SK-MEL-5 (cell line): ENCODE data around the gene RGS4. TPM values are rescaled to one million over a fixed set of nuclear protein-coding genes. Genes with fewer than 3 reads are reported as not detected.

Experiments
- DNase-seq: peaks from one replicate; pipeline ENCODE4 v3.0.0-alpha.2; 2016; ENCODE audit warnings: low read depth, low spot score
- in situ Hi-C: cut with HindIII; loops from 2 replicates; pipeline ENCODE4 v1.10.0; 2016; ENCODE audit warnings: low sequenced_read_pairs, high pct_unique_total_duplicates, low pct_unique_long_range_greater_than_20kb
- polyA plus RNA-seq, 2 experiments: library from polyadenylated mRNA; depleted of rRNA; stranded (reverse); fragments of >200 nt; gene quantifications; 2 replicates each; pipeline ENCODE4 v1.2.3, GENCODE V29; 2015
- total RNA-seq: library from RNA; depleted of rRNA; stranded (reverse); fragments of >200 nt; shearing (Covaris generic); gene quantifications from 2 replicates; pipeline ENCODE4 v1.2.3, GENCODE V29; 2014; rRNA removed

RGS4 gene
- total RNA-seq = not detected in 2 replicates
- polyA plus RNA-seq (2015; cell fraction: cytosol; rRNA removed) = 0.47 TPM in 1 of 2 replicates, not detected in the other
- not detected in 2 replicates for polyA plus RNA-seq (2015; cell fraction: nucleus; rRNA removed)

DNA sequence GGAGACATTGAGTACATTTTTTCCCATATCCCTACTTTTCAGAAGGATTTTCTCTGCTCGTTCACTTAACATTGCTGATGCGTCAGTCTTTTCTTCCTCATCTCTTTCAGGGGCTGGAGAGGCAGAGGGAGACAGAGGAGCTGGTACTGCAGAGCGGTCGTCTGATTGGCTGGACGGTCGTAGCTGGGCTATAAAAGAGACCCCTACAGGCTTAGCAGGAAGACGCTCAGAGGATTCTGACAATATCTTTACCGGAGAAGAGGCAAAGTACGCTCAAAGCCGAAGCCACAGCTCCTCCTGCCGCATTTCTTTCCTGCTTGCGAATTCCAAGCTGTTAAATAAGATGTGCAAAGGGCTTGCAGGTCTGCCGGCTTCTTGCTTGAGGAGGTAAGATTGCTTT lies at the start of gene RGS4:
TSS of gene RGS4 (plus strand) at position 220 of the 400 bp plus-strand sequence. CDS start at position 344, 124 bp downstream.
- in situ Hi-C loops = no loop called here
- peak; percentile 67 for DNase-seq

- in situ Hi-C loops = no loop called here
- DNase-seq = no peak
Observed at GRCh38 chr1:163022129-163022528, 47.0 kb upstream of the RGS4 start.

DNA sequence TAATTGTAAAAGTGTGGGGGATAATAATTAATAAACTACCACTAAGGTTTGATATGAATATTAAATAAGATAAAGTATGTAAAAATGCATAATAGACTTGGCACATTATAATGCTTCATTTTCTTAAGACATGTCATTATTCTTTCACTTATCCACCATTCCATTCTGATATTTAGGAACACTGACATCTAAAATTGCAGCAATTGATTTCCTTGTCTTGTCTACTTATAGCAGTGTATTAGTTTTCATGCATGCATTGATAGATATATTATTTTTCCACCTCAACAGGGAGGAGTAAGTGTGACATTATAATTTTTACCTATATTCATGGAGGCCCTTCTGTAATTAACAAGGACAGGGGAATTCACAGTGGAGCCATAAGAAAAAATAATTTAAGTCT lies 41.6 kb upstream of the RGS4 start:
- in situ Hi-C loops = no loop called here
- DNase-seq = no peak

DNA sequence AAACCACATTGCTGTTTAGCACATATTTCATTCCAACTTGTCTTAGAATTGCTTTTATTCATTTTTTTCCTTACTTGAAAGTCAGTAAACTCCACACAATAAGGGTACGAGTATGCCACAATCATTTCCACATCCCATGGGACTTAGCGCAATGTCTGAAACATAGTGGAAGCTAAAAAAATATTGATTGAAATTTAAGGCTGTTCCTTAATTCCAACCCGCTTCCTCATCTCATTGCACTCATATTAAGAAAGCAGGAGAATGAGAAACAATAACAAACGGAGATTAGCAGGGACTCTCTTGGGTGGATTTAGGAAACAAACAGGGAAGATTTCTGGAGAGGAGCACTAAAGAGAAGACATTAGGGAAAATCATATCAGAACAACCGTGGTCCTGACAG lies 39.3 kb upstream of the RGS4 start:
- no peak for DNase-seq
- in situ Hi-C loops = no loop called here

DNA sequence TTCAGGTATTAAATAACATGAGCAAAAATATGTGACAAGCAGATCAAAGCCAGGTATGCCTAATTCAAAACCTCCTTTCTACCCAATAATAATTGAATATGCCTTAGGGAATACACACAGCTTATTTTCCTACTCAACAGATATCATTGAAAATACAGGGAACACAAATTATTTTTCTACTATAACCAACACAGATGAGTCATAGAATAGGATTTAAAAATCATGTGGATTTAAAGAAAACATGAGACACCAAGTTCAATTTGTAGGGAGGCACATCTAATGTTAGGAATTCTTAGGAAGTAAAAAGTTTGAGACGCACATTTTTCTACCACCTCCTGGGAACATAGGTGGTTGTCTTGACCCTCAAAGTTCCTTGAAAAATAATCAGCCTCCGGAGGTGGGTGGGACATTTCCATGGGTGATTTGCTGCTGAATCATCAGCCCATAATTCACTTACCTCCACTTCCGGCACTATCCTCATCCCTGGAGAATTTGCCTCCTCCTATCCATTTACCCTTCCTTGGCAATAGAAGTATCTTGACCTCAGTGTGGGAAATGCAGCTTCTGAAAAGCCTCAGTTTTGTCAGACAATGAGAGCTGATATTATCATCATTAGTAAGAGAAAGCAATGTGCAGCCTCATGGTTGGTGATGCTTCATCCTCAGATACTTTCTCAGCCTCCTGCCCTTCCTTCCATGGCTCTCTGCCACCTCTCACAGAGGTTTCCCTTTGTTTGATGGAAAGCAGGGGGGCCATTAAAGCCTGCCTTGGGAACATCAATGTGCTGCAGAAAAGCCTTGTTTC lies 33.5 kb upstream of the RGS4 start:
- no peak for DNase-seq
- in situ Hi-C loops = no loop called here

- DNase-seq = no peak
- in situ Hi-C loops = no loop called here
Observed at GRCh38 chr1:163036671-163037070, 32.5 kb upstream of the RGS4 start.

GRCh38 chr1:163038928-163039706 lies 30.0 kb upstream of the RGS4 start:
- in situ Hi-C loops = no loop called here
- DNase-seq = no peak

DNA sequence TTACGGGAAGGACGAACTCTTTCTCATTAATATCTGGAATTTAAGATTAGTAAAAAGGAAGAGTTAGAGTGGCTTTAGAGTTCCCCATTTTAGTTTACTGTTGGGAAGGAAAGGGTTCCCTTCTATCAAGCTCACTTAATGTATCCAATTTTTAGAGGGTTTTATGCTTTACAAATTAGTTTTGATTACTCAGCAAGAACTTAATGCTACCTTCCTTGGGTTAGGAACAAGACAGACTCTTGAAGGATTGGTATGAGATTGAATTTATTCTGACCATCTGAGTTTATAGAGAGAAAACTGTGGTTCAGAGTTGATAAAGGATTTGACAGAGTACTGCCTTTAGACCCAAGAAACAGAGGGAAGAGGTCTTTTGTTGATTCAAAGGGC lies 29.5 kb upstream of the RGS4 start:
- in situ Hi-C loops = no loop called here
- no peak for DNase-seq

DNA sequence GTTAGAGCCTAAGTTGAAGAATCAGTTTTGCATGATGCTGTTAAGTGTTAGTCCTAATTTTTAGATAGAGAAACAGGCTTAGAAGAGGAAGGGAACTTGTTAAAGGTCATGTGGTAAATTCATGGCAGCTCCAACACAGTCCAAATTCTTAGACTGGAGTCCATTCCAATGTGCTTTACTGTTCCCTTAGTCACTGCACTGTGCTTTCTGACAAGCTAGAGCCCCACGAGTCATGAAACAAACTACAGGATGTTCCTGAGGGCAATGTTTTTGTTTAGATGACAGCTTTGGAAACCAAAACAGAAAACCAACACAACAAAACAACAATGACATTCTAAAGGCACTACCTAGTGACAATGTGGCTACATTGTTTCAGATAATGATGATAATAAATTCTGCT lies 23.1 kb upstream of the RGS4 start:
- in situ Hi-C loops = no loop called here
- no peak for DNase-seq

- DNase-seq = peak; percentile 37
- in situ Hi-C loops = no loop called here
Observed at GRCh38 chr1:163047951-163048659, 21.1 kb upstream of the RGS4 start.

- in situ Hi-C loops = no loop called here
Observed at GRCh38 chr1:163048869-163049268, 20.3 kb upstream of the RGS4 start.

GRCh38 chr1:163049296-163049695 lies 19.9 kb upstream of the RGS4 start:
- in situ Hi-C loops = no loop called here

More at GRCh38 chr1:163048869-163049268, 20.3 kb upstream of the RGS4 start:
- no peak for DNase-seq

DNA sequence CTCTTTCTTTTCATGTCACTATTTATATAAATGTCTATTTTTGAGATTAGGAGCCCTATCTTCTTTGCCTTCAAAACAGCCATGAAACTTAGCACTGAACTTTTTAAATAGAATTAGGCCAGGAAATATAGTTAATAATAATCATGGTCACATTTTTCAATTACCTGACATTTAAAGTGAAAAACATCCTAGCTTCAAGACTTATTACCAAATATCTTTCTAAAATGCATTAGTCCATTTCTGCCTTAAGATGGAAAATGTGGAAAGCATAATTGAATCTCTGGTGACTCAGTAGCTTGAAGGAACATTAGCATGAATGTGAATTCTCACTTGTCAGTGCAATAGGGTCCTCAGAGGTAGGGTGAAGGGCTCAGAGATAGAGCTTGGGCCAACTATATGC lies 18.7 kb upstream of the RGS4 start:
- in situ Hi-C loops = no loop called here
- no peak for DNase-seq

More at GRCh38 chr1:163049296-163049695, 19.9 kb upstream of the RGS4 start:
- DNase-seq = no peak

DNA sequence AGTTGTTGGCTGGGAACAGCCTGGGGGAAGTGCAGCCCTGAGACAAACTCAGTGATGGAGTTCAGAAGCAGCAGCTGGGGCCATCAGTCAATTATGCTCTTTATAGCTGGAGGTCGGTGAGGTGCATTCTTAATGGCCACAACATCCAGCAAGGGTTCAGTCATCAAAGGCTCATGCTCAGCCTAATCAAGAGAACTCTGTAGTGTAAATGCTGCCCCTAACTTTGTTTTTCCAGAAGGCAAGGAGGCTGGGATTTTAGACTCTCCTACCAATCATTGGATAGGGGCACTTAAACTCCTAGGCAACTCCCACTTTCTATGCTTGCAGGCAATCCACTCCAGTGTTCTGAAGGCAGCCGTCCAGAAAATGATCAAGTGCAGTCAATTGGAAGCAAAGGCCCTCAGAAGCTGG lies 15.0 kb upstream of the RGS4 start:
- in situ Hi-C loops = no loop called here
- no peak for DNase-seq

DNA sequence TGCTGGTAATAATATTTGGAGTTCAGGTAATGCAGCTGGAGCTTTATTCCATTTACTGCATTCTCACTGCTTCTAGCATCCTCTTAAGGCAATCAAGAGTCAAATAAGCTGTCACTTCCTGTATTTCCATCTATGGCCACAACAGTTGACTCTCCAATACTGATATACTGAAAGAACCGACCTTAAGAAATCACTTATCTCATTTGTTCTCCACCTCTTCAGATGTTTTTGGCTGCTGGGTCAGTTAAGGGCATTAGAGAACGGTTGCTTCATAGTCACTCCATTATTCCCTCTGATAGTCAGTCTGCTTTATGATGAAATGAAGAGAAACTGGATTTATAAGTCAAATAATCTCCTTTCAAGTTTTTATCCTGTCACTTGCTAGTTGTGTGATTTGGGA lies 14.2 kb upstream of the RGS4 start:
- in situ Hi-C loops = no loop called here
- no peak for DNase-seq

GRCh38 chr1:163055531-163055930 lies 13.6 kb upstream of the RGS4 start:
- in situ Hi-C loops = no loop called here
- DNase-seq = no peak

- in situ Hi-C loops = no loop called here
- no peak for DNase-seq
Observed at GRCh38 chr1:163056831-163057230, 12.3 kb upstream of the RGS4 start.
